Neutrophil (primary cell): ENCODE measurements around the gene PLD5.

Experiments
- H3K27ac ChIP-seq: fragments of 200-600 bp; sonication (generic); 2 replicates; pipeline ENCODE4 v1.5.1; 2016; ENCODE audit warnings: mild to moderate bottlenecking, moderate library complexity
- H3K27me3 ChIP-seq: fragments of 200-600 bp; sonication (generic); 2 replicates; pipeline ENCODE4 v1.6.0; 2016; ENCODE audit warnings: mild to moderate bottlenecking
- H3K36me3 ChIP-seq: fragments of 200-600 bp; sonication (generic); 2 replicates; pipeline ENCODE4 v1.5.1; 2017
- H3K4me1 ChIP-seq, 2 experiments: fragments of 200-600 bp in 1 of 2; sonication (generic) in 1 of 2; 1 replicate in 1 of 2; 2 replicates in 1 of 2; pipeline versions ENCODE4 v1.5.1 to v1.6.1; 2013 to 2016; ENCODE audit warnings: low read depth in 1 of 2, low read length in 1 of 2, mild to moderate bottlenecking in 1 of 2, moderate library complexity in 1 of 2; ENCODE audit not compliant: control insufficient read depth in 1 of 2, insufficient read depth in 1 of 2
- H3K4me3 ChIP-seq, 2 experiments: fragments of 200-600 bp in 1 of 2; sonication (generic) in 1 of 2; 1 replicate in 1 of 2; 2 replicates in 1 of 2; pipeline ENCODE4 v1.5.1; 2013 to 2016; ENCODE audit warnings: low read depth in 1 of 2, low read length in 1 of 2, mild to moderate bottlenecking in 1 of 2, moderate library complexity in 1 of 2
- H3K9me3 ChIP-seq: fragments of 200-600 bp; sonication (generic); 2 replicates; pipeline ENCODE4 v1.5.1; 2016
- TF ChIP-seq, protein P1 (sequence below): fragments of 200-600 bp; sonication (generic); IDR thresholded peaks from 2 replicates; pipeline ENCODE4 v1.5.1; 2016; ENCODE audit warnings: antibody characterized with exemption

Gene PLD5

DNA sequence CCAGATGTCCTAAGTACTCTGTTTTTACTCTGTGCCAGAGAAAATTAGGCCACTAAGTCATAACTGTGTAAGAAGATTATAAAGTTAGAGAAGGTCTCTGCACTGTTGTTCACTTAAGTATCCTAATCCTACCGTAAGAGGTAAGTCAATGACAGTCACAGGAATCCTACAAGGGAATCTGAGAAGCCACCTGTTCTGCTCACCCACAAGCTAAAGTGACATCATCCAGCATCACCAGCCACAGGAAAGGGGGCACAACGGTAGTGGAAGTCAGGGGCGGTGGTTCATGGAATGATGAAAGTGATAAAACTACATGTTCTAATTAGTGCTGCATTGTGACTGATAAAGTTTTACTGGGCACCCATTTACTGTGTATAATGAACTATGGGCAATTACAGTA lies 92.7 kb downstream of the PLD5 start:
- Histone ChIP-seq H3K27ac (no peak overlapping the region), H3K4me1 (no peaks in the 10 kb centered on the region), H3K27me3 (no peaks in the 10 kb centered on the region), H3K4me3 (no peak overlapping the region), H3K36me3 (no peaks in the 10 kb centered on the region), H3K9me3 (no peaks in the 10 kb centered on the region)
- TF ChIP-seq, protein P1, sequence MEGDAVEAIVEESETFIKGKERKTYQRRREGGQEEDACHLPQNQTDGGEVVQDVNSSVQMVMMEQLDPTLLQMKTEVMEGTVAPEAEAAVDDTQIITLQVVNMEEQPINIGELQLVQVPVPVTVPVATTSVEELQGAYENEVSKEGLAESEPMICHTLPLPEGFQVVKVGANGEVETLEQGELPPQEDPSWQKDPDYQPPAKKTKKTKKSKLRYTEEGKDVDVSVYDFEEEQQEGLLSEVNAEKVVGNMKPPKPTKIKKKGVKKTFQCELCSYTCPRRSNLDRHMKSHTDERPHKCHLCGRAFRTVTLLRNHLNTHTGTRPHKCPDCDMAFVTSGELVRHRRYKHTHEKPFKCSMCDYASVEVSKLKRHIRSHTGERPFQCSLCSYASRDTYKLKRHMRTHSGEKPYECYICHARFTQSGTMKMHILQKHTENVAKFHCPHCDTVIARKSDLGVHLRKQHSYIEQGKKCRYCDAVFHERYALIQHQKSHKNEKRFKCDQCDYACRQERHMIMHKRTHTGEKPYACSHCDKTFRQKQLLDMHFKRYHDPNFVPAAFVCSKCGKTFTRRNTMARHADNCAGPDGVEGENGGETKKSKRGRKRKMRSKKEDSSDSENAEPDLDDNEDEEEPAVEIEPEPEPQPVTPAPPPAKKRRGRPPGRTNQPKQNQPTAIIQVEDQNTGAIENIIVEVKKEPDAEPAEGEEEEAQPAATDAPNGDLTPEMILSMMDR = no peak

GRCh38 chr1:242430956-242431355 lies 93.5 kb downstream of the PLD5 start:
- TF ChIP-seq, protein P1 = no peak
- no peak overlapping the region for H3K27ac ChIP-seq
- H3K36me3 ChIP-seq = no peaks in the 10 kb centered on the region
- H3K4me3 ChIP-seq = no peak overlapping the region
- no peaks in the 10 kb centered on the region for H3K27me3 ChIP-seq
- H3K9me3 ChIP-seq = no peaks in the 10 kb centered on the region
- H3K4me1 ChIP-seq = no peaks in the 10 kb centered on the region

GRCh38 chr1:242428399-242429190 lies 95.9 kb downstream of the PLD5 start:
- Histone ChIP-seq H3K36me3 (no peaks in the 10 kb centered on the region), H3K27ac (no peak overlapping the region), H3K9me3 (no peaks in the 10 kb centered on the region), H3K4me1 (no peaks in the 10 kb centered on the region), H3K4me3 (no peak overlapping the region), H3K27me3 (no peaks in the 10 kb centered on the region)
- TF ChIP-seq, protein P1 = no peak

- H3K27ac ChIP-seq = no peak overlapping the region
- no peaks in the 10 kb centered on the region for H3K4me1 ChIP-seq
- no peaks in the 10 kb centered on the region for H3K27me3 ChIP-seq
- H3K4me3 ChIP-seq = no peak overlapping the region
- H3K9me3 ChIP-seq = no peaks in the 10 kb centered on the region
- H3K36me3 ChIP-seq = no peaks in the 10 kb centered on the region
- TF ChIP-seq, protein P1 = no peak
Measured at GRCh38 chr1:242427519-242427918, 97.0 kb downstream of the PLD5 start.

- Histone ChIP-seq H3K36me3 (no peaks in the 10 kb centered on the region), H3K27me3 (no peaks in the 10 kb centered on the region), H3K27ac (no peak overlapping the region), H3K9me3 (no peaks in the 10 kb centered on the region), H3K4me3 (no peak overlapping the region), H3K4me1 (no peaks in the 10 kb centered on the region)
- TF ChIP-seq, protein P1 = no peak
Measured at GRCh38 chr1:242426271-242426905, 98.1 kb downstream of the PLD5 start.
